GM12878 (cell line): ENCODE measurements around the gene DMAC1. TPM values are rescaled to one million over a fixed set of nuclear protein-coding genes. Genes with fewer than 3 reads are reported as not detected.

Source experiments
- ATAC-seq: fragments of 200-7000 bp; cut with Tn5 transposase; 3 replicates; pipeline ENCODE4 v1.9.1; 2020; ENCODE audit warnings: mild to moderate bottlenecking, moderate library complexity
- BruUV-seq: library from RNA; stranded (reverse); fragments of 400-500 nt; replicated peaks from 2 replicates; lab custom pipeline; 2021; lab: Mats Ljungman, UMichigan
- CTCF ChIA-PET: fragments of 300-600 bp; sonication (Branson Sonifier 250); formaldehyde crosslinking; extraction: SDS; loops from one replicate; lab custom pipeline; 2021; ENCODE audit warnings: inconsistent platforms; lab: Yijun Ruan, JAX
- POLR2A ChIA-PET: fragments of 350-600 bp; formaldehyde crosslinking; extraction: SDS; loops from one replicate; lab custom pipeline; 2021; ENCODE audit warnings: inconsistent platforms; lab: Charles Lee
- RAD21 ChIA-PET: fragments of 300-600 bp; sonication (Branson Sonifier 250); formaldehyde crosslinking; loops from one replicate; lab custom pipeline; 2023; ENCODE audit warnings: antibody characterized with exemption; ENCODE audit not compliant: unreplicated experiment; lab: Charles Lee
- SMC1A ChIA-PET: fragments of 300-600 bp; sonication (Branson Sonifier 250); formaldehyde crosslinking; loops from one replicate; lab custom pipeline; 2023; ENCODE audit not compliant: unreplicated experiment, uncharacterized antibody; lab: Charles Lee
- DNase-seq: peaks from one replicate; pipeline ENCODE4 v3.0.0-alpha.2; 2011; ENCODE audit warnings: low read depth, low spot score
- FAIRE-seq: peaks from 3 replicates; lab custom pipeline; 2011; peaks lifted over from hg19 to GRCh38; lab: Jason Lieb, UNC
- H2AFZ ChIP-seq: 2 replicates; pipeline ENCODE4 v1.6.0; 2011; ENCODE audit warnings: low read depth, low read length, control low read depth; ENCODE audit not compliant: control insufficient read depth
- H3K27ac ChIP-seq: 2 replicates; pipeline ENCODE4 v1.5.1; 2011; ENCODE audit warnings: control low read depth; ENCODE audit not compliant: control insufficient read depth, insufficient read depth
- H3K27me3 ChIP-seq, 2 experiments: replicated peaks in 1 of 2; 2 replicates each; pipeline versions ENCODE4 v1.6.0 to v1.6.1; 2011; ENCODE audit warnings: low read length in 1 of 2; ENCODE audit not compliant: control insufficient read depth in 2 of 2, insufficient read depth in 2 of 2
- H3K36me3 ChIP-seq, 2 experiments: 2 replicates each; pipeline ENCODE4 v1.5.1; 2011; ENCODE audit warnings: low read length in 1 of 2; ENCODE audit not compliant: control insufficient read depth in 2 of 2, insufficient read depth in 2 of 2
- H3K4me1 ChIP-seq: 2 replicates; pipeline ENCODE4 v1.6.1; 2011; ENCODE audit warnings: mild to moderate bottlenecking, low read length, moderate library complexity, mixed read lengths; ENCODE audit not compliant: control insufficient read depth, insufficient read depth
- H3K4me2 ChIP-seq: 2 replicates; pipeline ENCODE4 v1.6.0; 2011; ENCODE audit warnings: control low read depth; ENCODE audit not compliant: control insufficient read depth, insufficient read depth
- H3K4me3 ChIP-seq: fragments of 200-600 bp; sonication (generic); 2 replicates; pipeline ENCODE4 v1.5.1; 2016
- H3K79me2 ChIP-seq: 2 replicates; pipeline ENCODE4 v1.6.0; 2011; ENCODE audit warnings: low read length; ENCODE audit not compliant: control insufficient read depth, insufficient read depth
- H3K9ac ChIP-seq: 2 replicates; pipeline ENCODE4 v1.8.0; 2011; ENCODE audit warnings: low read length, control low read depth, mixed read lengths; ENCODE audit not compliant: control insufficient read depth, insufficient read depth
- H3K9me3 ChIP-seq: replicated peaks from 3 replicates; pipeline ENCODE4 v1.5.1; 2011; ENCODE audit warnings: mild to moderate bottlenecking, low read length; ENCODE audit not compliant: control insufficient read depth, insufficient read depth
- H4K20me1 ChIP-seq: 2 replicates; pipeline ENCODE4 v1.6.0; 2011; ENCODE audit not compliant: control insufficient read depth, insufficient read depth
- CBX5 ChIP-seq: sonication (generic); IDR thresholded peaks from 2 replicates; pipeline ENCODE4 v1.6.1; 2016; ENCODE audit warnings: low read depth, moderate library complexity, mild to moderate bottlenecking, inconsistent platforms
- MEF2B ChIP-seq: fragments of 450-650 bp; IDR thresholded peaks from 2 replicates; pipeline ENCODE4 v1.6.1; 2018; ENCODE audit warnings: mild to moderate bottlenecking, moderate library complexity; ENCODE audit not compliant: partially characterized antibody, poor library complexity, severe bottlenecking
- NR2F1 ChIP-seq: fragments of 450-650 bp; conservative IDR thresholded peaks from 2 replicates; pipeline ENCODE4 v1.6.1; 2017; ENCODE audit warnings: mild to moderate bottlenecking
- SIX5 ChIP-seq: IDR thresholded peaks from 2 replicates; pipeline ENCODE4 v1.6.1; 2011; ENCODE audit warnings: mild to moderate bottlenecking, low read depth, low read length, moderate library complexity; ENCODE audit not compliant: severe bottlenecking
- SPI1 ChIP-seq: IDR thresholded peaks from 2 replicates; pipeline ENCODE4 v1.6.1; 2011; ENCODE audit warnings: low read depth, mild to moderate bottlenecking, low read length, moderate library complexity, borderline replicate concordance; ENCODE audit not compliant: insufficient read depth
- ZBED1 ChIP-seq: IDR thresholded peaks from 2 replicates; pipeline ENCODE4 v1.6.1; 2016; ENCODE audit warnings: borderline replicate concordance
- ZNF274 ChIP-seq: IDR thresholded peaks from one replicate; pipeline ENCODE4 v1.8.0; 2011; ENCODE audit not compliant: insufficient read length, insufficient read depth
- WGBS: methylation state at CpG from one replicate; pipeline ENCODE4 v1.1.6; 2016; ENCODE audit warnings: low lambda C conversion rate; ENCODE audit not compliant: insufficient replicate concordance, insufficient coverage; ENCODE audit errors: missing lambda C conversion rate; 5-methylcytosine and 5-hydroxymethylcytosine counted together
- in situ Hi-C: fragments of 300-500 bp; cut with MboI; formaldehyde crosslinking; loops from 9 replicates; pipeline ENCODE4 v1.14.3; 2018; ENCODE audit warnings: mixed read lengths
- intact Hi-C: fragments of 100-400 bp; cut with micrococcal nuclease; formaldehyde crosslinking; loops from one replicate; pipeline ENCODE4 v1.14.2; 2022; ENCODE audit not compliant: unreplicated experiment
- polyA plus RNA-seq, 11 experiments: library from polyadenylated mRNA; depleted of rRNA in 4 of 11; unstranded in 6 of 11; stranded (reverse) in 5 of 11; fragments of >200 nt; fragmentation: Nextera tagmentation in 4 of 11; fragmentation: Illumina TruSeq in 1 of 11; extraction: Ambion mirVana in 4 of 11; extraction: Trizol in 1 of 11; gene quantifications; 1 replicate in 1 of 11; 2 replicates in 10 of 11; pipeline versions ENCODE4 v1.2.1 to v1.2.3, GENCODE V29; 2011 to 2016; ENCODE audit warnings: inconsistent platforms in 2 of 11, missing spikeins in 2 of 11, low read depth in 1 of 11
- total RNA-seq, 4 experiments: library from RNA; depleted of rRNA in 3 of 4; stranded (reverse); fragments of >200 nt in 3 of 4; fragmentation: Illumina TruSeq in 1 of 4; extraction: Trizol in 1 of 4; gene quantifications; 2 replicates each; pipeline versions ENCODE4 v1.2.1 to v1.2.3, GENCODE V29; 2013 to 2021
- TF ChIP-seq, protein P1 (sequence below): fragments of 450-650 bp; IDR thresholded peaks from 2 replicates; pipeline ENCODE4 v1.6.1; 2016; ENCODE audit warnings: mild to moderate bottlenecking
- TF ChIP-seq, protein P2 (sequence below): IDR thresholded peaks from 2 replicates; pipeline ENCODE4 v1.6.1; 2012; ENCODE audit warnings: low read depth, low read length, improper control_type of control experiment
- TF ChIP-seq, protein P3 (sequence below): fragments of 450-650 bp; IDR thresholded peaks from 2 replicates; pipeline ENCODE4 v1.6.1; 2016; ENCODE audit warnings: mild to moderate bottlenecking

DMAC1 gene
- total and polyA plus RNA-seq, 10 of the 15 experiments (the other 5 are each of a cell fraction or from before 2014, with no cell fraction given) = 16.0 to 123 (median 44.5) TPM

DNA sequence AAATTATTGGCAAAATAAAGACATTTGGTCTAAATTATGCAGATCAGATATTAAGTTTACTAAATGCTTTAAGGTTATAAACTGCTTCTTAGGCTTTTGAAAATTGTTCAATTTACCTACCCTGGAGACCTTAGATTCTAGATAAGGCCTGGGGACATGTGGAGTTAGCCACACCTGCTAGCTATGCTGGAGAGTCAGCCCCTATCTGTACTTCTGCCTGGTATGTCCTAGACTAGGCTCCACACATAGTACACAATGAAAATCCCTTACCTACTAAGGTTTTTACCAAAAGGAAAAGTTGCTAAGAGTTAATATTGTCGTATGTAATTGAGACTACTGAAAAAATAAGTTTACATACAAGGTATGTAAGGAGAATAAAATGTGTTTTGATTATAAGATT, 49.8 kb upstream of the DMAC1 start:
- POLR2A ChIA-PET = interaction anchor here (0.6 kb wide), 1 partner anchor 73 kb away, joined by 4 read pairs; no protein-coding TSS in a partner anchor
- ATAC-seq (no peak), DNase-seq (no peak), FAIRE-seq (no peak)
- 0% methylated on average over 1 of the region's 1 CpG for WGBS
- Histone ChIP-seq H2AFZ (no peak overlapping the region), H3K27ac (no peak overlapping the region), H3K79me2 (no peaks in the 10 kb centered on the region), H3K4me3 (no peak overlapping the region), H3K36me3 (no peaks in the 10 kb centered on the region), H3K9me3 (no peaks in the 10 kb centered on the region), H4K20me1 (no peaks in the 10 kb centered on the region), H3K4me2 (no peak overlapping the region), H3K27me3 (no peaks in the 10 kb centered on the region), H3K9ac (no peak overlapping the region), H3K4me1 (no peaks in the 10 kb centered on the region)
- TF ChIP-seq SPI1 = no peak
- no peak for TF ChIP-seq NR2F1
- TF ChIP-seq, protein P1, sequence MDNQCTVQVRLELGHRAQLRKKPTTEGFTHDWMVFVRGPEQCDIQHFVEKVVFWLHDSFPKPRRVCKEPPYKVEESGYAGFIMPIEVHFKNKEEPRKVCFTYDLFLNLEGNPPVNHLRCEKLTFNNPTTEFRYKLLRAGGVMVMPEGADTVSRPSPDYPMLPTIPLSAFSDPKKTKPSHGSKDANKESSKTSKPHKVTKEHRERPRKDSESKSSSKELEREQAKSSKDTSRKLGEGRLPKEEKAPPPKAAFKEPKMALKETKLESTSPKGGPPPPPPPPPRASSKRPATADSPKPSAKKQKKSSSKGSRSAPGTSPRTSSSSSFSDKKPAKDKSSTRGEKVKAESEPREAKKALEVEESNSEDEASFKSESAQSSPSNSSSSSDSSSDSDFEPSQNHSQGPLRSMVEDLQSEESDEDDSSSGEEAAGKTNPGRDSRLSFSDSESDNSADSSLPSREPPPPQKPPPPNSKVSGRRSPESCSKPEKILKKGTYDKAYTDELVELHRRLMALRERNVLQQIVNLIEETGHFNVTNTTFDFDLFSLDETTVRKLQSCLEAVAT = no peak
- SMC1A ChIA-PET = interaction anchor here (0.6 to 1.0 kb wide), 2 partner anchors 12 to 21 kb away, joined by 3 to 4 read pairs; no protein-coding TSS in a partner anchor
- RAD21 ChIA-PET = no interaction called here
- intact Hi-C loops = loop anchor here (5.0 kb wide), 1 partner anchor 238 kb away; no protein-coding TSS in a partner anchor
- in situ Hi-C loops = loop anchor here (25.0 kb wide), 1 partner anchor 262 kb away; no protein-coding TSS in a partner anchor
- CTCF ChIA-PET = no interaction called here
- no TSS peak for BruUV-seq

DNA sequence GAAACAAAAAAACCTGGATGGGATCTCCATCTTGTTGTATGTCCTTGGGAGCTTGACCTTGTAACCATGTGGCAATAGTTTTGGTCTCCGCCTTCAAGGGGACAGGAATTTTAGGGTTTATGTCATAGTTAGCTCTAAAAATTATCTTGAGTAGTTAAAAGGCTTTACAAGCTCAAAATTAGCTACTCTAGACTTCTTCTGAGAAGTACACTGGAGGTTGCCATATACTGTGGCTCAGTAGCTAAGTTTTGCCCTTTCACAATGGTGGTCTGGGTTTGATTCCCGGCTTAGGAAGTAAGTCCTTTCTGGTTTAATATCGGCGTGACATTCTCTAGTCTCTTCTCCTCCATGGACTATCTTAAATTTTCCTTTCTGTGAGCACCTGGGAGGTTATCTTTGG, 48.9 kb upstream of the DMAC1 start:
- ChIA-PET SMC1A (interaction anchor here (1.2 kb wide), 1 partner anchor 10 kb away, joined by 3 read pairs; no protein-coding TSS in a partner anchor), CTCF (no interaction called here), RAD21 (no interaction called here), POLR2A (no interaction called here)
- Histone ChIP-seq H2AFZ (no peak overlapping the region), H3K4me1 (no peaks in the 10 kb centered on the region), H3K9ac (no peak overlapping the region), H3K9me3 (no peaks in the 10 kb centered on the region), H3K36me3 (no peaks in the 10 kb centered on the region), H3K27ac (no peak overlapping the region), H3K79me2 (no peaks in the 10 kb centered on the region), H3K4me2 (no peak overlapping the region), H3K27me3 (no peaks in the 10 kb centered on the region), H3K4me3 (no peak overlapping the region), H4K20me1 (no peaks in the 10 kb centered on the region)
- no peak for DNase-seq
- BruUV-seq = no TSS peak
- FAIRE-seq = no peak
- intact Hi-C loops (loop anchor here (5.0 kb wide), 1 partner anchor 239 kb away; no protein-coding TSS in a partner anchor), in situ Hi-C loops (loop anchor here (25.0 kb wide), 1 partner anchor 261 kb away; no protein-coding TSS in a partner anchor)
- WGBS = 48% methylated on average over 4 of the region's 4 CpGs
- no peak for ATAC-seq
- no peak for TF ChIP-seq CBX5
- no peak for TF ChIP-seq ZBED1
- TF ChIP-seq, protein P2, sequence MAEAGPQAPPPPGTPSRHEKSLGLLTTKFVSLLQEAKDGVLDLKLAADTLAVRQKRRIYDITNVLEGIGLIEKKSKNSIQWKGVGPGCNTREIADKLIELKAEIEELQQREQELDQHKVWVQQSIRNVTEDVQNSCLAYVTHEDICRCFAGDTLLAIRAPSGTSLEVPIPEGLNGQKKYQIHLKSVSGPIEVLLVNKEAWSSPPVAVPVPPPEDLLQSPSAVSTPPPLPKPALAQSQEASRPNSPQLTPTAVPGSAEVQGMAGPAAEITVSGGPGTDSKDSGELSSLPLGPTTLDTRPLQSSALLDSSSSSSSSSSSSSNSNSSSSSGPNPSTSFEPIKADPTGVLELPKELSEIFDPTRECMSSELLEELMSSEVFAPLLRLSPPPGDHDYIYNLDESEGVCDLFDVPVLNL = no peak
- no peak for TF ChIP-seq SPI1
- TF ChIP-seq ZNF274 = no peak
- TF ChIP-seq, protein P3, sequence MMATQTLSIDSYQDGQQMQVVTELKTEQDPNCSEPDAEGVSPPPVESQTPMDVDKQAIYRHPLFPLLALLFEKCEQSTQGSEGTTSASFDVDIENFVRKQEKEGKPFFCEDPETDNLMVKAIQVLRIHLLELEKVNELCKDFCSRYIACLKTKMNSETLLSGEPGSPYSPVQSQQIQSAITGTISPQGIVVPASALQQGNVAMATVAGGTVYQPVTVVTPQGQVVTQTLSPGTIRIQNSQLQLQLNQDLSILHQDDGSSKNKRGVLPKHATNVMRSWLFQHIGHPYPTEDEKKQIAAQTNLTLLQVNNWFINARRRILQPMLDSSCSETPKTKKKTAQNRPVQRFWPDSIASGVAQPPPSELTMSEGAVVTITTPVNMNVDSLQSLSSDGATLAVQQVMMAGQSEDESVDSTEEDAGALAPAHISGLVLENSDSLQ = no peak
- no peak for TF ChIP-seq MEF2B
- no peak for TF ChIP-seq SIX5
